ENCODE data around the gene PLA2G15.
A peak's percentile ranks its signal among the peaks of the same experiment; 100 is the strongest.

Gene PLA2G15

DNA sequence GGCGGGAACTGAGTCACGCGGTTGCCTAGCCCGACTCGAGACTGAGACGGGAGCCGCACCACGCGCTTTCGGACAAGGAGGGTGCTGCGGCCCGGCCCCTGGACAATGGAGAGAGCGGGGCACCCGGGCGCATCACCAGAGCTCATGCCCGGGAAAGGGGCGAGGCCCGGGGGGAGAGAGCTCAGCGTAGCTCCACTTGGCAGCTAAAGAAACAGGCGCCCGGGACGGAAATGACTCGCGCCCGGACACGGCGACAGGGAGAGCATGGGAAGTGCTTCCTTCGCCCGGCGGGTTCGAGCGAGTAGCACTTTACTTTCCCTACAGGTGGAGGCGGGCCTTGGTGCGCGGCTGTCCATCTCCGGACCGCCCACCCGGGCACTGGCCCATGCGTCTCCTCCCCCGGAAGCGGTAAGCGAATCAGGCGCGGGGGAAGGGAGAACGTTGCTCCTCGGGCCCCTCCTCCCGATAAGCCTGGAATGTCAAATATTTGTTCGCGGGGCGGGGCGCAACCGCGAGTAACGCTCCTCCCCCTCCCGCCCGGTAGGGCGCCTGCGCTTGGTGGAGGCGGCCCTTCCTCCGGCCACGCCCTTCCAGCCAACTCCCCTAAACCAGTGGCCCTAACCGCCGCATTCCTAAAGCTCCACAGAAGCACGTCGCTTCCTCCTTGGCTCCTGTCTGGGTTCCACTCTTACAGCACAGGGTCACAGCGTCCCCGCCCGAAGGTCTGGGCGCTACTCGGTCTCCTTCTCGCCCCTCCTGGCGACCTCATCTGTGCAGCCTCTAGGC, 7.7 kb upstream of the PLA2G15 start:
- Histone ChIP-seq H2AK5ac (ENCODE audit: low read length, severe bottlenecking) (peak overlapping the region; percentile 79), H3K36me3 (ENCODE audit: control insufficient read depth in 1 of 2, insufficient read depth in 2 of 2, low read depth in 1 of 2, low read length in 2 of 2) (peaks cover 0 to 4% of the 10 kb centered on the region in 2 experiments), H3K4me2 (ENCODE audit: low read length, poor library complexity, severe bottlenecking) (peak overlapping the region; percentile 92), H2BK12ac (ENCODE audit: low read length in 2 of 2) (peak overlapping the region; percentile 70 to 93), H3K23ac (ENCODE audit: low read length in 2 of 2) (peak overlapping the region in 1 of 2 experiments; percentile 94), H3K14ac (ENCODE audit: low read length in 2 of 2) (peak overlapping the region in 1 of 2 experiments; percentile 44), H4K8ac (ENCODE audit: low read length) (peak overlapping the region; percentile 94), H3K27ac (ENCODE audit: low read length, poor library complexity, severe bottlenecking) (peak overlapping the region; percentile 85), H2BK5ac (ENCODE audit: low read depth, low read length, poor library complexity, severe bottlenecking) (peak overlapping the region; percentile 85), H3K4ac (ENCODE audit: low read depth in 1 of 2, low read length in 2 of 2) (peak overlapping the region in 1 of 2 experiments; percentile 76), H3K18ac (ENCODE audit: low read depth in 1 of 2, low read length in 2 of 2) (peak overlapping the region; percentile 93 to 99), H3K27me3 (ENCODE audit: control insufficient read depth in 1 of 2, insufficient read depth in 1 of 2, low read length in 2 of 2) (peaks cover 13 to 17% of the 10 kb centered on the region in 2 experiments), H3K4me1 (ENCODE audit: control insufficient read depth, insufficient read depth, low read depth, low read length) (peaks cover 37% of the 10 kb centered on the region), H2BK120ac (ENCODE audit: low read depth, low read length) (peak overlapping the region; percentile 83), H3K4me3 (ENCODE audit: insufficient read depth in 1 of 2, low read depth in 1 of 2, low read length in 2 of 2) (peak overlapping the region; percentile 50 to 76), H3K9me3 (ENCODE audit: control insufficient read depth, low read length) (no peaks in the 10 kb centered on the region), H3K9ac (ENCODE audit: low read length) (peak overlapping the region; percentile 80), H2AFZ (ENCODE audit: low read depth, low read length) (peak overlapping the region; percentile 79), H4K91ac (ENCODE audit: low read length) (peak overlapping the region; percentile 78), H2BK15ac (ENCODE audit: low read depth, poor library complexity, severe bottlenecking) (peak overlapping the region; percentile 97), H3K79me1 (replicated peaks; ENCODE audit: low read length, poor library complexity, severe bottlenecking) (no peaks in the 10 kb centered on the region)
- DNase-seq, result peak; percentile 97
- under 1% methylated on average over 72 of the region's 72 CpGs for WGBS

DNA sequence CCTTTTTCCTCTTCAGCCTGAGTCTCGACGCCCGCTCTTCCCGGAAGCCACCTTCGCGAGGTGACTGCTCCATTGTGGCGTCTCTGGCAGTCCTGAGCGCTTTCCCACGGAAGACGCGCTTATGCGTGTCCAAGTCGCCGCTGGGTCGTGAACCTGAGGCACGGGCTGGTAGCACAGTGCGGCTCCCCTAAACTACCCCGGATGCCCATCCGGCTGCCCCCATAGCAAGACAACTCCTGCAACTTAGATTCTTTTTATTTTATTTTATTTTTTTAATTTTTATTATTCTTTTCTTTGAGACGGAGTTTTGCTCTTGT, 7.2 kb upstream of the PLA2G15 start:
- Histone ChIP-seq H2AK5ac (ENCODE audit: low read length, severe bottlenecking) (peak overlapping the region; percentile 79), H2BK15ac (ENCODE audit: low read depth, poor library complexity, severe bottlenecking) (peak overlapping the region; percentile 29)

GRCh38 chr16:68242085-68242484, 3.1 kb upstream of the PLA2G15 start:
- no peak overlapping the region for H3K4ac ChIP-seq (ENCODE audit: low read depth in 1 of 2, low read length in 2 of 2)
- H3K4me3 ChIP-seq (ENCODE audit: insufficient read depth in 1 of 2, low read depth in 1 of 2, low read length in 2 of 2), result no peak overlapping the region
- H2AK5ac ChIP-seq (ENCODE audit: low read length, severe bottlenecking), result no peak overlapping the region
- H3K9ac ChIP-seq (ENCODE audit: low read length), result no peak overlapping the region
- no peak overlapping the region for H3K14ac ChIP-seq (ENCODE audit: low read length in 2 of 2)
- H4K8ac ChIP-seq (ENCODE audit: low read length), result no peak overlapping the region
- H3K79me1 ChIP-seq (replicated peaks; ENCODE audit: low read length, poor library complexity, severe bottlenecking), result peaks cover 23% of the 10 kb centered on the region
- peaks cover 31% of the 10 kb centered on the region for H3K4me1 ChIP-seq (ENCODE audit: control insufficient read depth, insufficient read depth, low read depth, low read length)
- H2AFZ ChIP-seq (ENCODE audit: low read depth, low read length), result no peak overlapping the region
- no peak overlapping the region for H2BK5ac ChIP-seq (ENCODE audit: low read depth, low read length, poor library complexity, severe bottlenecking)
- H3K36me3 ChIP-seq (ENCODE audit: control insufficient read depth in 1 of 2, insufficient read depth in 2 of 2, low read depth in 1 of 2, low read length in 2 of 2), result no peaks in the 10 kb centered on the region
- no peak overlapping the region for H3K23ac ChIP-seq (ENCODE audit: low read length in 2 of 2)
- no peak overlapping the region for H2BK12ac ChIP-seq (ENCODE audit: low read length in 2 of 2)
- H3K27me3 ChIP-seq (ENCODE audit: control insufficient read depth in 1 of 2, insufficient read depth in 1 of 2, low read length in 2 of 2), result no peaks in the 10 kb centered on the region
- no peak overlapping the region for H2BK15ac ChIP-seq (ENCODE audit: low read depth, poor library complexity, severe bottlenecking)
- H3K18ac ChIP-seq (ENCODE audit: low read depth in 1 of 2, low read length in 2 of 2), result no peak overlapping the region
- no peak overlapping the region for H2BK120ac ChIP-seq (ENCODE audit: low read depth, low read length)
- no peak for DNase-seq
- H3K27ac ChIP-seq (ENCODE audit: low read length, poor library complexity, severe bottlenecking), result no peak overlapping the region
- WGBS, result 86% methylated on average over 7 of the region's 7 CpGs
- no peak overlapping the region for H4K91ac ChIP-seq (ENCODE audit: low read length)
- H3K9me3 ChIP-seq (ENCODE audit: control insufficient read depth, low read length), result no peaks in the 10 kb centered on the region
- no peak overlapping the region for H3K4me2 ChIP-seq (ENCODE audit: low read length, poor library complexity, severe bottlenecking)

More for the DNA sequence above, 7.2 kb upstream of the PLA2G15 start:
- peaks cover 13 to 17% of the 10 kb centered on the region in 2 experiments for H3K27me3 ChIP-seq (ENCODE audit: control insufficient read depth in 1 of 2, insufficient read depth in 1 of 2, low read length in 2 of 2)
- H2BK5ac ChIP-seq (ENCODE audit: low read depth, low read length, poor library complexity, severe bottlenecking), result peak overlapping the region; percentile 54
- H3K18ac ChIP-seq (ENCODE audit: low read depth in 1 of 2, low read length in 2 of 2), result peak overlapping the region; percentile 88 to 99
- H3K36me3 ChIP-seq (ENCODE audit: control insufficient read depth in 1 of 2, insufficient read depth in 2 of 2, low read depth in 1 of 2, low read length in 2 of 2), result peaks cover 0 to 2% of the 10 kb centered on the region in 2 experiments
- peak overlapping the region in 1 of 2 experiments; percentile 44 for H3K14ac ChIP-seq (ENCODE audit: low read length in 2 of 2)
- 8% methylated on average over 15 of the region's 20 CpGs for WGBS
- peaks cover 37% of the 10 kb centered on the region for H3K4me1 ChIP-seq (ENCODE audit: control insufficient read depth, insufficient read depth, low read depth, low read length)
- H3K4ac ChIP-seq (ENCODE audit: low read depth in 1 of 2, low read length in 2 of 2), result peak overlapping the region in 1 of 2 experiments; percentile 76
- DNase-seq, result no peak
- H2BK12ac ChIP-seq (ENCODE audit: low read length in 2 of 2), result peak overlapping the region in 1 of 2 experiments; percentile 93
- peak overlapping the region; percentile 35 to 76 for H3K4me3 ChIP-seq (ENCODE audit: insufficient read depth in 1 of 2, low read depth in 1 of 2, low read length in 2 of 2)
- peak overlapping the region; percentile 79 for H2AFZ ChIP-seq (ENCODE audit: low read depth, low read length)
- no peaks in the 10 kb centered on the region for H3K9me3 ChIP-seq (ENCODE audit: control insufficient read depth, low read length)
- peak overlapping the region; percentile 84 for H3K27ac ChIP-seq (ENCODE audit: low read length, poor library complexity, severe bottlenecking)
- H4K8ac ChIP-seq (ENCODE audit: low read length), result peak overlapping the region; percentile 88
- H3K23ac ChIP-seq (ENCODE audit: low read length in 2 of 2), result peak overlapping the region in 1 of 2 experiments; percentile 94
- no peaks in the 10 kb centered on the region for H3K79me1 ChIP-seq (replicated peaks; ENCODE audit: low read length, poor library complexity, severe bottlenecking)
- peak overlapping the region; percentile 83 for H2BK120ac ChIP-seq (ENCODE audit: low read depth, low read length)
- H4K91ac ChIP-seq (ENCODE audit: low read length), result peak overlapping the region; percentile 40
- H3K4me2 ChIP-seq (ENCODE audit: low read length, poor library complexity, severe bottlenecking), result peak overlapping the region; percentile 26
- H3K9ac ChIP-seq (ENCODE audit: low read length), result peak overlapping the region; percentile 80

- H4K91ac ChIP-seq (ENCODE audit: low read length), result no peak overlapping the region
- H2BK15ac ChIP-seq (ENCODE audit: low read depth, poor library complexity, severe bottlenecking), result no peak overlapping the region
Measured at GRCh38 chr16:68242926-68243858, 2.0 kb upstream of the PLA2G15 start.

More at GRCh38 chr16:68242926-68243858, 2.0 kb upstream of the PLA2G15 start:
- peaks cover 30% of the 10 kb centered on the region for H3K4me1 ChIP-seq (ENCODE audit: control insufficient read depth, insufficient read depth, low read depth, low read length)
- no peak overlapping the region for H2AK5ac ChIP-seq (ENCODE audit: low read length, severe bottlenecking)
- H3K79me1 ChIP-seq (replicated peaks; ENCODE audit: low read length, poor library complexity, severe bottlenecking), result peaks cover 33% of the 10 kb centered on the region
- H3K4me2 ChIP-seq (ENCODE audit: low read length, poor library complexity, severe bottlenecking), result no peak overlapping the region
- no peak overlapping the region for H3K4me3 ChIP-seq (ENCODE audit: insufficient read depth in 1 of 2, low read depth in 1 of 2, low read length in 2 of 2)
- no peaks in the 10 kb centered on the region for H3K36me3 ChIP-seq (ENCODE audit: control insufficient read depth in 1 of 2, insufficient read depth in 2 of 2, low read depth in 1 of 2, low read length in 2 of 2)
- H3K9me3 ChIP-seq (ENCODE audit: control insufficient read depth, low read length), result no peaks in the 10 kb centered on the region
- H3K23ac ChIP-seq (ENCODE audit: low read length in 2 of 2), result no peak overlapping the region
- DNase-seq, result no peak
- H3K27ac ChIP-seq (ENCODE audit: low read length, poor library complexity, severe bottlenecking), result no peak overlapping the region
- H3K9ac ChIP-seq (ENCODE audit: low read length), result no peak overlapping the region
- no peak overlapping the region for H2BK120ac ChIP-seq (ENCODE audit: low read depth, low read length)
- no peak overlapping the region for H3K4ac ChIP-seq (ENCODE audit: low read depth in 1 of 2, low read length in 2 of 2)
- H4K8ac ChIP-seq (ENCODE audit: low read length), result no peak overlapping the region
- H2BK12ac ChIP-seq (ENCODE audit: low read length in 2 of 2), result no peak overlapping the region
- H2BK5ac ChIP-seq (ENCODE audit: low read depth, low read length, poor library complexity, severe bottlenecking), result no peak overlapping the region
- H3K18ac ChIP-seq (ENCODE audit: low read depth in 1 of 2, low read length in 2 of 2), result no peak overlapping the region
- no peaks in the 10 kb centered on the region for H3K27me3 ChIP-seq (ENCODE audit: control insufficient read depth in 1 of 2, insufficient read depth in 1 of 2, low read length in 2 of 2)
- H3K14ac ChIP-seq (ENCODE audit: low read length in 2 of 2), result no peak overlapping the region
- H2AFZ ChIP-seq (ENCODE audit: low read depth, low read length), result no peak overlapping the region
- WGBS, result 89% methylated on average over 8 of the region's 9 CpGs

Measured in mesenchymal stem cell (in vitro differentiated cells and primary cell).